Cortex of kidney (tissue), 1 donor: ENCODE measurements around the gene TARS3.

Source experiments
- DNase-seq: peaks from one replicate; lab custom pipeline; 2025; lab: John Stamatoyannopoulos, UW

Gene TARS3

GRCh38 chr15:101623367-101624304 lies 100.6 kb downstream of the TARS3 start:
- DNase-seq = no peak

- DNase-seq = no peak
These were observed 102.3 kb downstream of the TARS3 start for GRCh38 chr15:101621961-101622360.

- DNase-seq = no peak
These were observed 103.6 kb downstream of the TARS3 start for GRCh38 chr15:101620671-101621070.

- no peak for DNase-seq
These were observed 104.7 kb downstream of the TARS3 start for GRCh38 chr15:101619615-101619865.

GRCh38 chr15:101618851-101619614 lies 105.2 kb downstream of the TARS3 start:
- DNase-seq = no peak

GRCh38 chr15:101618076-101618475 lies 106.2 kb downstream of the TARS3 start:
- DNase-seq = no peak

- no peak for DNase-seq
These were observed 106.8 kb downstream of the TARS3 start for GRCh38 chr15:101617390-101617965.

GRCh38 chr15:101615986-101616848 lies 108.1 kb downstream of the TARS3 start:
- DNase-seq = no peak

GRCh38 chr15:101615414-101615985 lies 108.8 kb downstream of the TARS3 start:
- DNase-seq = no peak

- no peak for DNase-seq
These were observed 109.5 kb downstream of the TARS3 start for GRCh38 chr15:101614761-101615160.

GRCh38 chr15:101614001-101614585 lies 110.2 kb downstream of the TARS3 start:
- no peak for DNase-seq

- DNase-seq = no peak
These were observed 110.9 kb downstream of the TARS3 start for GRCh38 chr15:101613130-101614000.

GRCh38 chr15:101612676-101613075 lies 111.6 kb downstream of the TARS3 start:
- DNase-seq = no peak

- no peak for DNase-seq
These were observed 112.5 kb downstream of the TARS3 start for GRCh38 chr15:101611580-101612299.

GRCh38 chr15:101611007-101611406 lies 113.3 kb downstream of the TARS3 start:
- DNase-seq = no peak

- DNase-seq = no peak
These were observed 113.7 kb downstream of the TARS3 start for GRCh38 chr15:101610611-101611000.

- no peak for DNase-seq
These were observed 114.3 kb downstream of the TARS3 start for GRCh38 chr15:101609742-101610610.

- no peak for DNase-seq
These were observed 116.1 kb downstream of the TARS3 start for GRCh38 chr15:101608201-101608600.

GRCh38 chr15:101607108-101607507 lies 117.2 kb downstream of the TARS3 start:
- no peak for DNase-seq
